GM19395 (cell line): ENCODE results near the gene ZNF383.
"Not testable (repeated sequence)": the region's sequence is repeated elsewhere in the genome, so short reads cannot be mapped to it uniquely, and the experiment has no call there.

Source experiments
- ATAC-seq: cut with Tn5 transposase; IDR thresholded peaks from one replicate; pipeline ENCODE4 v1.9.1; 2021; ENCODE audit warnings: mild to moderate bottlenecking, moderate library complexity; ENCODE audit not compliant: unreplicated experiment

ZNF383 gene

DNA sequence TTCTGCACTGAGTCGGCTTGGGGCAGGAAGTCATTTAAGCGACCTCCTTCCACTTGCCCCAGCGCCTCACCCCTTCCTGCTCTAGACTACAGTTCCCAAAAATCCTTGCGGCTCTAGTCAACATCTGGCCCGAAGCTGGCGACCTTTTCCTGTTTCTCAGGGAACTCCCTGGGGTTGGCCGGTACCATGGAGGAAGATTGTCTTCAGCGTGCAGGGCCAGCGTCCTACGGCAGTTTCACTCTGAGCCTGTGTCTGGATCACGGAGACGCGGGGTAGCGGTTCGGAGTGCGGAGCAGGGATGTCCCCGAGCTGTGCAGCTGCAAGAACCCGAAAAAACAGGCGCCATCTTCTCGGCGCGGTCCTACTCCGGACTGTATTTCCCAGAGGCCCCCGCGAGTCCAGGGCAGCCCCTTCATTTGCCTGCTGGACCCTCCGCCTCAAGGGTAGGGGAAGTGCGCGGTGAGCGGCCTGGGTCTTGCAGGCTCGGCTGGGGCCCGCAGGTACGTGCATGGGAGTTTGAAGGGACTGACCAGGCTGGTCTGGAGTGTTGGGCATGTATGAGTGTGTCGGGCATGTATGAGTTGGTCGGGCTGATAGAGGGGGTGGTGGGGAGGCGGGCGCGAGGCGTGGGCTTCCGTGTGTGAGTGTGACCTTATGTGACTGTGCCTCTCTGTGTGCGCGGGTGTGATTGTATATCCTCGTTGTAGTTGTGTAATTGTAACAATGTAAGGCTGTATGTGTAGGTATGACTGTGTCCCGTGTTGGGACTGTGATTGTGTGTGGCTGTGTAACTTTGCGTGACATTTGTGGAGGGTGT is at the start of gene ZNF383:
ZNF383 (plus strand) TSS at position 440 of the 817 bp plus-strand sequence. CDS start 12,240 bp downstream, outside the sequence.
- peak; percentile 94 for ATAC-seq

DNA sequence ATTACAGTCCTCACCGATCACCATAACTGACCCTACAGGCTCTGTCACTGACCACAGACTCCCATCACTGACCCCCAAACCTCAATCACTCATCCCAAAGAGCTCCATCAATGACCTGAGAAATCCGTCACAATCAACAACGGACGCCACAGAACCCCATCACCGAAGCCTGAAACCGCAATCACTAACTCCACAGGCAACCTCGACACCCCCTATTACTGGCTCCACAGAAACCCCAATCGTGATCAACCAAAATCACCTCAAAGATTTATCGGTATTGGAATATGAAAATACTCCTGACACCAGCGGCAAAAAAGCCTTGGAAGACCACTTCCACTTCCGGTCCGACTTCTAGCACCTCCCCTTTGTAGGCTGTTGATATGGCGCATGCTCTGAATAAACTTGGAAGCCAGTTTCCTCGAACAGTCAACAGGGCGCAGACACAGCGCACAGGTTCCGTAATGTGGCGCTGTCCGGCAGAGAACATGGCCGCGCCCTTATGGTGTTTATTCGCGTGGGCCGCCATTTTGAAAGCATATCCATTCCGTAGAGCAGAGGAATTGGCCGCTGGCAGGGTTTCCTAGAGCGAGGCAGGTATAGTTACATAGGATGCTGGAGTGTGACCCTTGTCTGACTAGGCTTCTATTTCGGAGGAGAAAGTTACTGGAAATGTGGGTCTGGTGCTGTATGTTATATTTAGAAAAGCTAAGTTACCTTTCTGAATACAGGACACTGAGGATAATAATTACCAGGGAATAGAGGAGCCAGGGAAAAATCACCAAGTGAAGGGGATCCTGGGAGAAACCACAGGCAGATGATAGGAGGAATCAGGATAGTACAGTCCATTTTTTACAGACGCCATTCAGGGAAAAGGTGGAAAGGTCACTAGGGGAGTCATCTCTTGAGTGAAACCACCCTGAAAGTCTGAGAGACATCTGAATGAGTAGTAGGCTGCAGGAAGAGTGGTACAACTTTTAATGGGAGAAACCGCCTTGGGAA is 45.3 kb upstream of the ZNF383 start, which contains the start of gene ZNF585A:
ZNF585A (minus strand) TSS at position 328 of the 999 bp plus-strand sequence. CDS start 2,785 bp downstream, outside the sequence.
- peak; percentile 98 for ATAC-seq

- not testable (repeated sequence) for ATAC-seq
Measured at GRCh38 chr19:37186071-37186470, 31.9 kb upstream of the ZNF383 start.

GRCh38 chr19:37195248-37195647 is 22.8 kb upstream of the ZNF383 start:
- not testable (repeated sequence) for ATAC-seq

GRCh38 chr19:37197115-37197514 is 20.9 kb upstream of the ZNF383 start:
- ATAC-seq: not testable (repeated sequence)

GRCh38 chr19:37197768-37198167 is 20.2 kb upstream of the ZNF383 start:
- no peak for ATAC-seq

DNA sequence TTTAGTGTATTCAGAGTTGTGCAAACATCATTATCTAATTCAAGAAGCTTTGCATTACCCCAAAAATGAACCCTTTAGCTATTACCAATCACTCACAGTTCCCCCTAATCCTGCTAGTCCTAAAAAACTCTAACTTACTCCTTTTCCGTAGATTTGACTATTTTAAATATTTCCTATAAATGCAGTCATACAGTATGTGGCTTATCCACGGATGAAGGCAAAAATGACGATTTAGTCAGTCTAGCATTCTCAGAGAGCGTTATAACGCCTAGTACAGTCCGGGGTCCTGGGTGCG is 587 bp upstream of the ZNF383 start:
- ATAC-seq: no peak

DNA sequence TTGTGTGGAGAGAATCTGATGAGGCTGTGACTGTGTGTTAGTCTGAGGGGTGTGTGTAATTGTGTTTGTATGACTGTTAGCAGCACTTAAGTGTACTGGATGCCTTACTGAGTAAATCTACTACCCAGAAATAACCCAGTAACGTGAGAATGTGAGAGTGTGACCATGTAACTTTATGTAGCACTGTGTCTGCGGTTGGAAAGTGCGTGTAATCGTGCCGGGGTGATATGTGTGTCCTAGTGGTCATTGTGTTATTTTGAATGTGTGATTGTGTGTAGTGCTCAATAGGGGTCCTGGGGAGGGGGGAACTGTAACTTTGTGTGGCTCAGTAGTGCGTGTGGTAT is 550 bp downstream of the ZNF383 start:
- ATAC-seq: no peak

GRCh38 chr19:37220383-37220782 is 2.4 kb downstream of the ZNF383 start:
- no peak for ATAC-seq

- ATAC-seq: no peak
Measured at GRCh38 chr19:37221136-37221535, 3.1 kb downstream of the ZNF383 start.

- ATAC-seq: no peak
Measured at GRCh38 chr19:37226248-37226647, 8.2 kb downstream of the ZNF383 start.

DNA sequence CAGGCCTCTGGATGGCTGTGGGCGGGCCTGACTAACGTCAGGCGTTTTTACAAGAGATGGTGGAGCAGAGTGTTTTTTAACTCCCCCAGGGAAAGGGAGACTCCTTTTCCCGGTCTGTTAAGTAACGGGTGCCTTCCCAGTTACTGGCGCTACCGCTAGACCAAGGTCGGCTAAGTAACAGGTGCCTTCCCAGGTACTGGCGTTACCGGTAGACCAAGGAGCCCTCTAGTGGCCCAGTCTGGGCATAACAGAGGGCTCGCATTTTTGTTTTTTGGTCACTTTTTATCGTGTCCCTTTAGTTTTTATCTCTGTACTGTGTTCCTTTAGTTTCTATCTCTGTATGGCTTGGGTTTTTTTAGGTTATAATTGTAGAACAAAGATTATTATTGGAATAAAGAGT is 10.0 kb downstream of the ZNF383 start:
- no peak for ATAC-seq

- ATAC-seq: no peak
Measured at GRCh38 chr19:37243206-37243632, 25.2 kb downstream of the ZNF383 start.

- ATAC-seq: no peak
Measured at GRCh38 chr19:37251308-37252229, 33.6 kb downstream of the ZNF383 start.

GRCh38 chr19:37263028-37263427 is 45.0 kb downstream of the ZNF383 start:
- not testable (repeated sequence) for ATAC-seq

- ATAC-seq: not testable (repeated sequence)
Measured at GRCh38 chr19:37267005-37267404, 49.0 kb downstream of the ZNF383 start.

DNA sequence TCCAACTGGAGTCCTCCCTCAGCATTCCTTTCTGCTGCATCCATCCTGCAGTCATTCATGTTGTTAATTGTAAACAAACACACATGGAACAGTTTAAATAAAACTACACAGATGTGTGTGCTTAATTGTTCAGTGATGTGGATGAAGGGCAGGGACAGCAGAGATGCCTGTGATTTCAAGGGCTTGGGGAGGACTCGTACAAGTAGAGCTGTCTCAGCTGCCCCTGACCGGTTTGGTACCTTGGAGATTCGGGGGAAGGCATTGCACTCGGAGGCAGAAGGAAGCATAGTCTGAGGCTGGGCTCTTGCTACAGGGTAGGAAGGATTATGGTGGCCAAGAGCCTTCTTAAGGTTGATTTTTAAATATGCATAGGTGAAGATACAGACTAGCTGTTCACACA is 49.7 kb downstream of the ZNF383 start:
- ATAC-seq: not testable (repeated sequence)

GRCh38 chr19:37280656-37281055 is 62.6 kb downstream of the ZNF383 start:
- not testable (repeated sequence) for ATAC-seq

DNA sequence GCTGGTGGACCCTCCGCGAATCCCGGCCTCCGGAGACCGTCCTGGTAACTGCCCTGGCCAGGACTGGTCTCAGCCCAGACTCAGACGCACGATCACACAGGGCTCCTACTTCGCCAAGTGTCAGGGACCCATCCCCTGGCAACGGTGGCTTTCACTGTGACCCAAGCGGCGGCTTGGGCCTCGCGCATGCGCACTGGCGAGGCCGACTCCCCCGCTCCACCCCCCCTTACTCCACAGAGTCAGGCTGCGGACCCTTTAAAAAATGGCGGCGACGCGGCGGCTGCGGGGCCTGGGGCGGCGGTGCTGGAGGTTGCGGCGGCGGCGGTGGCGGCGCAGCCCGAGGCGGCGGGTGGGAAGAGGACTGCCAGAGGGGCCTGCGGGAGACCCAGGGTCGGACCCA is 66.0 kb downstream of the ZNF383 start:
- ATAC-seq: not testable (repeated sequence)

GRCh38 chr19:37289229-37289628 is 71.2 kb downstream of the ZNF383 start:
- not testable (repeated sequence) for ATAC-seq
